Mucosa of descending colon (tissue), 3 donors: ENCODE results near the gene LZTS2. TPM values are rescaled to one million over a fixed set of nuclear protein-coding genes. Genes with fewer than 3 reads are reported as not detected.

Experiments
- ATAC-seq: fragments of 200-7000 bp; cut with Tn5 transposase; one replicate; pipeline ENCODE4 v1.9.1; 2020; ENCODE audit warnings: mild to moderate bottlenecking, moderate library complexity
- DNase-seq, 3 donors: peaks; one replicate each; pipeline ENCODE4 v3.0.0-alpha.2; 2020
- H3K36me3 ChIP-seq: fragments of 200-600 bp; one replicate; pipeline ENCODE4 v1.8.0; 2021; ENCODE audit warnings: low read depth, mild to moderate bottlenecking
- H3K4me1 ChIP-seq: fragments of 200-600 bp; one replicate; pipeline ENCODE4 v1.8.0; 2021; ENCODE audit warnings: low read depth, mild to moderate bottlenecking
- H3K4me3 ChIP-seq: fragments of 200-600 bp; one replicate; pipeline ENCODE4 v1.8.0; 2021; ENCODE audit warnings: mild to moderate bottlenecking
- H3K9me3 ChIP-seq: fragments of 200-600 bp; one replicate; pipeline ENCODE4 v1.8.0; 2021; ENCODE audit warnings: mild to moderate bottlenecking
- intact Hi-C, 2 donors: fragments of 100-400 bp; cut with DNase I in 1 of 2; cut with micrococcal nuclease in 1 of 2; formaldehyde crosslinking; loops; one replicate each; pipeline versions ENCODE4 v1.11.0 to v1.11.1; 2022; cut with DNase I, micrococcal nuclease
- microRNA-seq: library from miRNA; unstranded; fragments of <30 nt; microRNA quantifications from one replicate; pipeline ENCODE4, GENCODE V29; 2019
- total RNA-seq, 3 donors: library from RNA; stranded (reverse); fragmentation: NEBNext Ultra II Directional in 2 of 3; extraction: Animal tissue kit (Norgen Biotek cat#: 25700) in 2 of 3; gene quantifications; one replicate each; pipeline versions ENCODE4 v1.2.1 to v1.2.4, GENCODE V29; 2021 to 2023
- TF ChIP-seq, protein P1 (sequence below): fragments of 200-600 bp; IDR thresholded peaks from one replicate; pipeline ENCODE4 v1.8.0; 2022; ENCODE audit warnings: antibody characterized with exemption, mild to moderate bottlenecking
- donor health status: DM: no; HTN: no; CAD: no; lungs with moderate emphysema.
- donor health status: DM: no; HTN: no; CAD: no.
- donor health status: DM: no; HTN: yes; CAD: no.

LZTS2 gene
- total RNA-seq, 3 donors from 2014 or later = 26.0 to 82.1 (median 31.5) TPM

DNA sequence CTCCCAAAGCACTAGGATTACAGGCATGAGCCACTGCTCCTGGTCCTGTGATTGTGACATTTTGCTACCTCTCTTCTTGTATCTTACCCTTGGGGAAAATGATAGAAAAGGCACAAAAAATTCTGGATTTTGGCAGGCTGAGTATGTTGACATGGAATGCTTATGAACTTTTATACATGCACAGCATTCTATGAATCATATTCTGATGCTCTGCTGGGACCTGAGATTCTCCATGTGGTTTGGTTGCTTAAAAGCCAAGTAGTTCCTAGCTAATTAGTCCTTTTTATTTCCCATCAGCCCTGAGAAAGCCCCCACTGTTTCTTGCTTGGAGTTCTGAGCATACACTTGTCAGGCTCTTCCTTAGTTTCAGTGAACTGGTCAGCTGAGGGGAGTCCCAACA lies 53.9 kb downstream of the LZTS2 start:
- ATAC-seq (no peak), DNase-seq (no peak)
- Histone ChIP-seq H3K36me3 (no peaks in the 10 kb centered on the region), H3K4me3 (no peak overlapping the region), H3K4me1 (peaks cover 7% of the 10 kb centered on the region), H3K9me3 (no peaks in the 10 kb centered on the region)
- TF ChIP-seq, protein P1, sequence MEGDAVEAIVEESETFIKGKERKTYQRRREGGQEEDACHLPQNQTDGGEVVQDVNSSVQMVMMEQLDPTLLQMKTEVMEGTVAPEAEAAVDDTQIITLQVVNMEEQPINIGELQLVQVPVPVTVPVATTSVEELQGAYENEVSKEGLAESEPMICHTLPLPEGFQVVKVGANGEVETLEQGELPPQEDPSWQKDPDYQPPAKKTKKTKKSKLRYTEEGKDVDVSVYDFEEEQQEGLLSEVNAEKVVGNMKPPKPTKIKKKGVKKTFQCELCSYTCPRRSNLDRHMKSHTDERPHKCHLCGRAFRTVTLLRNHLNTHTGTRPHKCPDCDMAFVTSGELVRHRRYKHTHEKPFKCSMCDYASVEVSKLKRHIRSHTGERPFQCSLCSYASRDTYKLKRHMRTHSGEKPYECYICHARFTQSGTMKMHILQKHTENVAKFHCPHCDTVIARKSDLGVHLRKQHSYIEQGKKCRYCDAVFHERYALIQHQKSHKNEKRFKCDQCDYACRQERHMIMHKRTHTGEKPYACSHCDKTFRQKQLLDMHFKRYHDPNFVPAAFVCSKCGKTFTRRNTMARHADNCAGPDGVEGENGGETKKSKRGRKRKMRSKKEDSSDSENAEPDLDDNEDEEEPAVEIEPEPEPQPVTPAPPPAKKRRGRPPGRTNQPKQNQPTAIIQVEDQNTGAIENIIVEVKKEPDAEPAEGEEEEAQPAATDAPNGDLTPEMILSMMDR = no peak
- intact Hi-C loops = no loop called here

DNA sequence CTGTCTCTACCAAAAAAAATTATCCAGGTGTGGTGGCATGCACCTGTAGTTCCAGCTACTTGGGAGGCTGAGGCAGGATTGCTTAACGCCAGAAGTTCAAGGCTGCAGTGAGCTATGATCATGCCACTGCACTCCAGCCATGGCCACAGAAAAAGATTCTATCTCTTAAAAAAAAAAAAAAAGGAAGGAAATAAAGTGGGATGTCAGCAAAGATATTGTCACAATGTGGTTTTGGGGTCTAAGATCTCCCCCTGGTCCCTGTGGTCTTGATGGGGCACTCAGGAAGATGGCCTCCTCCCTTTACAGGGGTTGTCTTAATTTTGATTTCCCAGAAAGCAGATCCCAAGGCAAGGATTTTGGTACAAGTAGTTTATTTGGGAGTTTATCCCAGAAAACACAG lies 54.7 kb downstream of the LZTS2 start:
- no peaks in the 10 kb centered on the region for H3K9me3 ChIP-seq
- H3K4me3 ChIP-seq = no peak overlapping the region
- TF ChIP-seq, protein P1 = no peak
- no peaks in the 10 kb centered on the region for H3K36me3 ChIP-seq
- peaks cover 7% of the 10 kb centered on the region for H3K4me1 ChIP-seq
- ATAC-seq (no peak), DNase-seq (no peak)
- intact Hi-C loops = no loop called here

DNA sequence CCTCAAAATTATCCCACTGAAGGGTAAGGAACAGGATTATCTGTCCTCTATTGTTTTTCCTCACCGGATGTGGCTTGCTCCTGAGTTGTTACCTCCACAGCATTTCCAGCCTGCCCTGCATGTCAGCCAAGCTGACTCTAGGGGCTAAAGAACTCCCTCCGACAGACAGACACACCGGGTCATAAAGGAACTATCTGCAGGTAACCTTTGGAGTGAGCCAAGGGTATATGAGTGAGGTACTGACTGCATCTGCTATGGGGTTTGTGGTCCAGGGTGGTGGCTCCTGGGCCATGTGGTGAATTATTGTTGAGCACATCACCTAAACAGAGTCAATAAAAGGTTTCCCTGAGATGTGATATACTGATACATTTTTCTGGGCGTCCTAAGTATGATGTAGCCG lies 55.3 kb downstream of the LZTS2 start:
- no peak for DNase-seq
- Histone ChIP-seq H3K4me3 (no peak overlapping the region), H3K36me3 (no peaks in the 10 kb centered on the region), H3K4me1 (peaks cover 7% of the 10 kb centered on the region), H3K9me3 (no peaks in the 10 kb centered on the region)
- TF ChIP-seq, protein P1 = no peak
- no peak for ATAC-seq
- intact Hi-C loops = no loop called here

DNA sequence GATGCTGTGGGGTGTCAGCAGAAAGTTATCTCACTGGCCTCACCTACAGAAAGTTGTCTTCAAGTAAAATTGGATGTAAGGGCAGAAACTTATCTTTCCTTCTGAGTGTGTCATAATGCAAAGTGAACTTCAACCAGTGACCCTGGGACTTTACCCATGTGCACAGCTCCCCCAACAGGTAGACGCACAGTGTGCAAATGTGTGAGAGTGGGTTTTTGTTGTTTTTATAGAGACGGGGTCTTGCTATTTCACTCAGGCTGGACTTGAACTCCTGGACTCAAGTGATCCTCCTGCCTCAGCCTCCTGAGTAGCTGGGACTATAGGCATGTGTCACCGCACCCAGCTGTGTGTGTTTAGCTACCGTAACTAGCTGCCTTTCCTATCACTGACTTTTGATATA lies 55.8 kb downstream of the LZTS2 start:
- TF ChIP-seq, protein P1 = no peak
- ATAC-seq (no peak), DNase-seq (no peak)
- Histone ChIP-seq H3K4me1 (peaks cover 6% of the 10 kb centered on the region), H3K36me3 (no peaks in the 10 kb centered on the region), H3K4me3 (no peak overlapping the region), H3K9me3 (no peaks in the 10 kb centered on the region)
- intact Hi-C loops = no loop called here

DNA sequence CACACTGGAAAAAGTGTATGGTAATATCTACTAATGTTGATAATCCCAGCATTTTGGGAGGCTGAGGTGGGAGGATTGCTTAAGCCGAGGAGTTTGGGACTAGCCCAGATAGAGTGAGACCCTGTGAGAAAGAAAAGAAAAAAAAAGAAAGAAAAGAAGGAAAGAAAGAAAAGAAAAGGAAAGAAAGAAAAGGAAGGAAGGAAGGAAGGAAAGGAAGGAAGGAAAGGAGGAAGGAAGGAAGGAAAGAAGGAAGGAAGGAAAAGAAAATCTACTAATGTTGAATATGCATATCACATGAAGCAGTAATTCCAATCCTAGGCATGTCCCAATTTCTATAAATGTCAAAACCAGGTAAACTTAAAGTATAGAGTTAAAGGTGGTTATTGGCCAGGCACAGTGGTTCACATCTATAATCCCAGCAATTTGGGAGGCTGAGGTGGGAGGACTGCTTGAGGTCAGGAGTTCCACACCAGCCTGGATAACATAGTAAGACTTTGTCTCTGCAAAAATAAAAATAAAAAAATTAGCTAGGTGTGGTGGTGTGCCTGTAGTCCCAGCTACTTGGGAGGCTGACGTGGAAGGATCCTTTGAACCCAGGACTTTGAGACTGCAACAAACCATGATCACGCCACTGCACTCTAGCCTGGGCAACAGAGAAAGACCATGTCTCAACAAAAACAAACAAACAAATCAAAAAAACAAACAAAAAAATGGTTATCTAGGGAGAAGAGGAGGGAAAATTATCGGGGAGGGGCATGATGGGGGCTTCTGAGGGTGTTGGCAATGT lies 57.0 kb downstream of the LZTS2 start:
- Histone ChIP-seq H3K9me3 (no peaks in the 10 kb centered on the region), H3K4me3 (no peak overlapping the region), H3K36me3 (no peaks in the 10 kb centered on the region), H3K4me1 (peaks cover 6% of the 10 kb centered on the region)
- TF ChIP-seq, protein P1 = no peak
- no peak for ATAC-seq
- no peak for DNase-seq
- intact Hi-C loops = no loop called here

Small RNA genes within 50 kb of the gene (microRNA-seq; reads per million reads assigned to microRNA genes)
- not detected for gene MIR608

Other genes with a start within 250 kb of the LZTS2 start
- 10 to 100 TPM; 23.0 to 31.1 (median 27.5) TPM for gene SLF2, start 86.8 kb upstream of the LZTS2 start, total RNA-seq
- gene SEMA4G, start 30.3 kb upstream of the LZTS2 start, total RNA-seq = 100 to 1,000 TPM in 1 of 3 donors, 10 to 100 TPM in 2; 68.5 to 176 (median 91.9) TPM
- 10 to 100 TPM; 61.3 to 82.3 (median 71.4) TPM for gene MRPL43, start 12.3 kb upstream of the LZTS2 start, total RNA-seq
- gene TWNK, start 12.3 kb upstream of the LZTS2 start, total RNA-seq = 1 to 10 TPM; 6.0 to 7.8 (median 7.0) TPM
- gene PDZD7, start 31.3 kb downstream of the LZTS2 start, total RNA-seq = under 1 TPM in 2 of 3 donors, not detected in 1; 0.28 to 0.43 TPM
- gene SFXN3, start 31.4 kb downstream of the LZTS2 start, total RNA-seq = 10 to 100 TPM in 2 of 3 donors, 1 to 10 TPM in 1; 8.7 to 28.7 (median 28.0) TPM
- gene KAZALD1, start 62.2 kb downstream of the LZTS2 start, total RNA-seq = 10 to 100 TPM in 2 of 3 donors, 1 to 10 TPM in 1; 8.5 to 20.0 (median 16.7) TPM
- 1 to 10 TPM in 1 of 3 donors, under 1 TPM in 1, not detected in 1; 0.93 to 1.0 TPM for gene TLX1, start 131.5 kb downstream of the LZTS2 start, total RNA-seq
- gene LBX1, start 229.7 kb downstream of the LZTS2 start, total RNA-seq = not detected